SU-DHL-6 (cell line): ENCODE results near the gene ARMC9.

Source experiments
- H2AFZ ChIP-seq: fragments of 200-600 bp; sonication (generic); 2 replicates; pipeline ENCODE4 v1.6.1; 2014; ENCODE audit warnings: low read depth, mild to moderate bottlenecking, moderate library complexity, mixed read lengths, antibody characterized with exemption, low read length; ENCODE audit not compliant: severe bottlenecking
- H3F3A ChIP-seq: fragments of 200-600 bp; shearing (Covaris generic); 2 replicates; pipeline ENCODE4 v1.6.0; 2016; ENCODE audit warnings: antibody characterized with exemption, mild to moderate bottlenecking; ENCODE audit not compliant: insufficient read depth
- H3K27ac ChIP-seq: fragments of 200-600 bp; sonication (generic); 2 replicates; pipeline ENCODE4 v1.5.1; 2016; ENCODE audit warnings: low read depth, mild to moderate bottlenecking, low read length, moderate library complexity, mixed read lengths
- H3K27me3 ChIP-seq: fragments of 200-600 bp; sonication (generic), shearing (Covaris generic); 2 replicates; pipeline ENCODE4 v1.6.0; 2014; ENCODE audit warnings: mild to moderate bottlenecking, low read length
- H3K36me3 ChIP-seq: fragments of 200-600 bp; sonication (generic); 2 replicates; pipeline ENCODE4 v1.6.1; 2014; ENCODE audit warnings: mild to moderate bottlenecking, low read length, mixed read lengths
- H3K4me2 ChIP-seq: fragments of 300-600, 200-600 bp; shearing (Covaris generic), sonication (generic); 2 replicates; pipeline ENCODE4 v1.6.0; 2014; ENCODE audit warnings: low read length, low read depth, mild to moderate bottlenecking; ENCODE audit not compliant: poor library complexity, severe bottlenecking
- H3K4me3 ChIP-seq: fragments of 200-600 bp; sonication (generic); 2 replicates; pipeline ENCODE4 v1.5.1; 2014; ENCODE audit warnings: antibody characterized with exemption, low read length, mild to moderate bottlenecking, mixed read lengths; ENCODE audit not compliant: insufficient read depth, poor library complexity, severe bottlenecking
- H3K79me2 ChIP-seq: fragments of 200-600 bp; sonication (generic); 2 replicates; pipeline ENCODE4 v1.6.1; 2014; ENCODE audit warnings: mild to moderate bottlenecking, low read length, moderate library complexity; ENCODE audit not compliant: insufficient read depth
- H3K9ac ChIP-seq: fragments of 200-600 bp; sonication (generic); 2 replicates; pipeline ENCODE4 v1.7.0; 2014; ENCODE audit warnings: mild to moderate bottlenecking, low read length
- H3K9me2 ChIP-seq: fragments of 200-600 bp; sonication (generic); replicated peaks from 2 replicates; pipeline ENCODE4 v1.6.1; 2014; ENCODE audit warnings: low read length; ENCODE audit not compliant: insufficient read depth
- H3K9me3 ChIP-seq: fragments of 200-600 bp; sonication (generic); 2 replicates; pipeline ENCODE4 v1.6.1; 2014; ENCODE audit warnings: low read length, mixed read lengths; ENCODE audit not compliant: insufficient read depth
- H4K20me1 ChIP-seq: fragments of 200-600 bp; sonication (generic); 2 replicates; pipeline ENCODE4 v1.6.1; 2014; ENCODE audit warnings: low read depth, mild to moderate bottlenecking, antibody characterized with exemption, low read length, moderate library complexity, mixed read lengths
- EZH2phosphoT487 ChIP-seq: fragments of 200-600 bp; sonication (generic), shearing (Covaris generic); conservative IDR thresholded peaks from 2 replicates; pipeline ENCODE4 v1.6.1; 2018; ENCODE audit warnings: mild to moderate bottlenecking, antibody characterized with exemption, low read length, moderate library complexity, mixed read lengths
- TF ChIP-seq, protein P1 (sequence below): fragments of 200-600 bp; sonication (generic); IDR thresholded peaks from one replicate; pipeline ENCODE4 v1.5.1; 2017; ENCODE audit warnings: antibody characterized with exemption, mild to moderate bottlenecking, low read length, moderate library complexity; ENCODE audit not compliant: insufficient read depth, poor library complexity, severe bottlenecking

The ARMC9 gene

DNA sequence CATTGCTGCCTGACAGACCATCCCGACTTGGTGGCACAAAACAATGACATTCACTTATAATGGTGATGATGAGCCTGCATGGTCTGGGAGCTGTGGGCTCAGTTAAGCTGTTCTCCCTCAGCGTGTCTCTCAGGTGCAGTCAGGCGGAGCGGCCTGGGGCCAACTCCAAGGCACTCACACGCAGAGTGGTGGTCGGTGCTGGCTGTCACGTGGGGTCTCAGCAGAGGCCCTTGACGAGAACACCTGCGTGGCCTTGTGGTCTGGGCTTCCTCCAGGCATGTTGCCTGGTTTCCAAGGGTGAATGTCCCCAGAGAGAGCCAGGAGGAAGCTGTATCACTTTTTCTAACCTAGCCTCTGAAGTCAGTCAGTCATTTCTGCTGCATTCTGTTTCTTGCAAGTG is 29.8 kb downstream of the ARMC9 start:
- Histone ChIP-seq H2AFZ (no peak overlapping the region), H4K20me1 (no peaks in the 10 kb centered on the region), H3K9me3 (no peaks in the 10 kb centered on the region), H3K4me2 (peak overlapping the region; percentile 70), H3K4me3 (peak overlapping the region; percentile 4), H3K79me2 (no peaks in the 10 kb centered on the region), H3K27me3 (no peaks in the 10 kb centered on the region), H3K36me3 (no peaks in the 10 kb centered on the region), H3K27ac (peak overlapping the region; percentile 96), H3K9me2 (no peaks in the 10 kb centered on the region), H3K9ac (peak overlapping the region; percentile 60), H3F3A (peaks cover 52% of the 10 kb centered on the region)
- TF ChIP-seq, protein P1, sequence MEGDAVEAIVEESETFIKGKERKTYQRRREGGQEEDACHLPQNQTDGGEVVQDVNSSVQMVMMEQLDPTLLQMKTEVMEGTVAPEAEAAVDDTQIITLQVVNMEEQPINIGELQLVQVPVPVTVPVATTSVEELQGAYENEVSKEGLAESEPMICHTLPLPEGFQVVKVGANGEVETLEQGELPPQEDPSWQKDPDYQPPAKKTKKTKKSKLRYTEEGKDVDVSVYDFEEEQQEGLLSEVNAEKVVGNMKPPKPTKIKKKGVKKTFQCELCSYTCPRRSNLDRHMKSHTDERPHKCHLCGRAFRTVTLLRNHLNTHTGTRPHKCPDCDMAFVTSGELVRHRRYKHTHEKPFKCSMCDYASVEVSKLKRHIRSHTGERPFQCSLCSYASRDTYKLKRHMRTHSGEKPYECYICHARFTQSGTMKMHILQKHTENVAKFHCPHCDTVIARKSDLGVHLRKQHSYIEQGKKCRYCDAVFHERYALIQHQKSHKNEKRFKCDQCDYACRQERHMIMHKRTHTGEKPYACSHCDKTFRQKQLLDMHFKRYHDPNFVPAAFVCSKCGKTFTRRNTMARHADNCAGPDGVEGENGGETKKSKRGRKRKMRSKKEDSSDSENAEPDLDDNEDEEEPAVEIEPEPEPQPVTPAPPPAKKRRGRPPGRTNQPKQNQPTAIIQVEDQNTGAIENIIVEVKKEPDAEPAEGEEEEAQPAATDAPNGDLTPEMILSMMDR = no peak
- TF ChIP-seq EZH2phosphoT487 = no peak

DNA sequence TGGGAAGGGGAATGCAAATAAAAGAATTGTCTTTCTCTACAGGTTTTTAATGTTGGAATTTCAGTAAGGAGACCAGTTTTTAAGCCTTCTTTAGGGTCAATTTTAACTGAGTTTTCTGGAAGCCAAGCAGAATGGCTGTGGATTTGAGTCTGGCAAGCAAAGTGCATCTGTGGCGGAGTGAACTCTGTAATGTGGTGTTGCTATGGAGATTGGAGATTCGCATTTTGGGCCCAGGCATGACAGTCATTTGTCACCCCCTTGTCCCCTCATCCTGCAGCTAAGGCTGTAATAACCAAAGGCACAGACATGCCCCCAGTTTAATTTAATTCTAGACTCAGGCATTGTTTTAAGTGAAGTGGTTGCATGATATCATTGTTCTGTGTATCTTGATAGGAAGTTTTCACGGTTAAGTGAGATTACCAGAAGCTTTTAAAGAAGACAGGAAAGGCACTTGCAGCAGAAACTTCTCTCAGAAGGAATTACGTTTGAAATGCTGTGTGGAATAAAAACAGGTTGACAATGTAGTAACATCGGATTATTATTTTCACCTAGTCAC is 30.6 kb downstream of the ARMC9 start:
- Histone ChIP-seq H2AFZ (no peak overlapping the region), H3K27ac (peak overlapping the region; percentile 96), H3K4me2 (peak overlapping the region; percentile 70), H3K9me3 (no peaks in the 10 kb centered on the region), H3K4me3 (peak overlapping the region; percentile 4), H3K79me2 (no peaks in the 10 kb centered on the region), H4K20me1 (no peaks in the 10 kb centered on the region), H3F3A (peaks cover 49% of the 10 kb centered on the region), H3K36me3 (no peaks in the 10 kb centered on the region), H3K9me2 (no peaks in the 10 kb centered on the region), H3K27me3 (no peaks in the 10 kb centered on the region), H3K9ac (peak overlapping the region; percentile 58)
- TF ChIP-seq, protein P1 = no peak
- TF ChIP-seq EZH2phosphoT487 = no peak

DNA sequence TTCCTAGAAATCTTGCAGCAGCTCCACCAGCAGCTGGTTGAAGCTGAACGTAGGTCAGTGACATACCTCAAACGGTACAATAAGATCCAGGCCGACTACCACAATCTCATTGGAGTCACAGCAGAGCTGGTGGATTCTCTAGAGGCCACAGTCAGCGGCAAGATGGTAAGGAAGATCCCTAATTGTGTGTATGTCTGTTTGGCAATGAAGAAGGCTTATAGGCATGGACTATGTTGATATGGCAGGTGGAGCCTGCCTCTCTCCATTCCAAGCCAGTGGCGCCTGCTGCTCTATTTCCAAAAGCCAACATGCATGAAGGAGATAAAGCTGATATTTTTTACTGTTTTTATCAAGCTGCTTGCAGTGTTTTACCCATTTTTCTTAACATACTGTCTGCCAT is 36.8 kb downstream of the ARMC9 start:
- H3K79me2 ChIP-seq = no peaks in the 10 kb centered on the region
- no peak overlapping the region for H2AFZ ChIP-seq
- no peak overlapping the region for H3K4me3 ChIP-seq
- no peak for TF ChIP-seq EZH2phosphoT487
- TF ChIP-seq, protein P1 = no peak
- no peaks in the 10 kb centered on the region for H3K27me3 ChIP-seq
- peaks cover 18% of the 10 kb centered on the region for H3F3A ChIP-seq
- no peaks in the 10 kb centered on the region; the same call in 1 of the 2 replicates for H3K36me3 ChIP-seq
- no peaks in the 10 kb centered on the region for H3K9me2 ChIP-seq
- no peak overlapping the region for H3K4me2 ChIP-seq
- peak overlapping the region; percentile 15; the same call in 1 of the 2 replicates for H3K27ac ChIP-seq
- no peak overlapping the region for H3K9ac ChIP-seq
- no peaks in the 10 kb centered on the region for H3K9me3 ChIP-seq
- no peaks in the 10 kb centered on the region for H4K20me1 ChIP-seq
